Uterus (tissue), 2 donors: Measurements from ENCODE around the gene HOXA6.

Experiments used
- POLR2A ChIP-seq, 2 donors: fragments of 450-650 bp; IDR thresholded peaks; one replicate each; pipeline ENCODE4 v1.6.1; 2016; ENCODE audit warnings: antibody characterized with exemption in 2 of 2, mild to moderate bottlenecking in 1 of 2, moderate library complexity in 1 of 2
- TF ChIP-seq, protein P1 (sequence below), 4 experiments: fragments of 200-600 bp in 2 of 4; fragments of 450-650 bp in 2 of 4; sonication (generic) in 2 of 4; IDR thresholded peaks; one replicate each; pipeline ENCODE4 v1.5.1; 2016 to 2019; ENCODE audit warnings: antibody characterized with exemption in 4 of 4, mild to moderate bottlenecking in 2 of 4, moderate library complexity in 1 of 4

GRCh38 chr7:27101171-27101956 is 46.2 kb downstream of the HOXA6 start:
- TF ChIP-seq POLR2A (IDR thresholded peaks at IDR 0.05): no peak
- TF ChIP-seq, protein P1, sequence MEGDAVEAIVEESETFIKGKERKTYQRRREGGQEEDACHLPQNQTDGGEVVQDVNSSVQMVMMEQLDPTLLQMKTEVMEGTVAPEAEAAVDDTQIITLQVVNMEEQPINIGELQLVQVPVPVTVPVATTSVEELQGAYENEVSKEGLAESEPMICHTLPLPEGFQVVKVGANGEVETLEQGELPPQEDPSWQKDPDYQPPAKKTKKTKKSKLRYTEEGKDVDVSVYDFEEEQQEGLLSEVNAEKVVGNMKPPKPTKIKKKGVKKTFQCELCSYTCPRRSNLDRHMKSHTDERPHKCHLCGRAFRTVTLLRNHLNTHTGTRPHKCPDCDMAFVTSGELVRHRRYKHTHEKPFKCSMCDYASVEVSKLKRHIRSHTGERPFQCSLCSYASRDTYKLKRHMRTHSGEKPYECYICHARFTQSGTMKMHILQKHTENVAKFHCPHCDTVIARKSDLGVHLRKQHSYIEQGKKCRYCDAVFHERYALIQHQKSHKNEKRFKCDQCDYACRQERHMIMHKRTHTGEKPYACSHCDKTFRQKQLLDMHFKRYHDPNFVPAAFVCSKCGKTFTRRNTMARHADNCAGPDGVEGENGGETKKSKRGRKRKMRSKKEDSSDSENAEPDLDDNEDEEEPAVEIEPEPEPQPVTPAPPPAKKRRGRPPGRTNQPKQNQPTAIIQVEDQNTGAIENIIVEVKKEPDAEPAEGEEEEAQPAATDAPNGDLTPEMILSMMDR (IDR thresholded peaks at IDR 0.05): no peak
